GM12878 (cell line): ENCODE data around the gene MEG3. TPM values are rescaled to one million over a fixed set of nuclear protein-coding genes. Genes with fewer than 3 reads are reported as not detected.

Source experiments
- ATAC-seq: fragments of 200-7000 bp; cut with Tn5 transposase; 3 replicates; pipeline ENCODE4 v1.9.1; 2020; ENCODE audit warnings: mild to moderate bottlenecking, moderate library complexity
- BruUV-seq: library from RNA; stranded (reverse); fragments of 400-500 nt; replicated peaks from 2 replicates; lab custom pipeline; 2021; lab: Mats Ljungman, UMichigan
- CTCF ChIA-PET: fragments of 300-600 bp; sonication (Branson Sonifier 250); formaldehyde crosslinking; extraction: SDS; loops from one replicate; lab custom pipeline; 2021; ENCODE audit warnings: inconsistent platforms; lab: Yijun Ruan, JAX
- POLR2A ChIA-PET: fragments of 350-600 bp; formaldehyde crosslinking; extraction: SDS; loops from one replicate; lab custom pipeline; 2021; ENCODE audit warnings: inconsistent platforms; lab: Charles Lee
- RAD21 ChIA-PET: fragments of 300-600 bp; sonication (Branson Sonifier 250); formaldehyde crosslinking; loops from one replicate; lab custom pipeline; 2023; ENCODE audit warnings: antibody characterized with exemption; ENCODE audit not compliant: unreplicated experiment; lab: Charles Lee
- SMC1A ChIA-PET: fragments of 300-600 bp; sonication (Branson Sonifier 250); formaldehyde crosslinking; loops from one replicate; lab custom pipeline; 2023; ENCODE audit not compliant: unreplicated experiment, uncharacterized antibody; lab: Charles Lee
- DNase-seq: peaks from one replicate; pipeline ENCODE4 v3.0.0-alpha.2; 2011; ENCODE audit warnings: low read depth, low spot score
- FAIRE-seq: peaks from 3 replicates; lab custom pipeline; 2011; peaks lifted over from hg19 to GRCh38; lab: Jason Lieb, UNC
- H2AFZ ChIP-seq: 2 replicates; pipeline ENCODE4 v1.6.0; 2011; ENCODE audit warnings: low read depth, low read length, control low read depth; ENCODE audit not compliant: control insufficient read depth
- H3K27ac ChIP-seq: 2 replicates; pipeline ENCODE4 v1.5.1; 2011; ENCODE audit warnings: control low read depth; ENCODE audit not compliant: control insufficient read depth, insufficient read depth
- H3K27me3 ChIP-seq, 2 experiments: replicated peaks in 1 of 2; 2 replicates each; pipeline versions ENCODE4 v1.6.0 to v1.6.1; 2011; ENCODE audit warnings: low read length in 1 of 2; ENCODE audit not compliant: control insufficient read depth in 2 of 2, insufficient read depth in 2 of 2
- H3K36me3 ChIP-seq, 2 experiments: 2 replicates each; pipeline ENCODE4 v1.5.1; 2011; ENCODE audit warnings: low read length in 1 of 2; ENCODE audit not compliant: control insufficient read depth in 2 of 2, insufficient read depth in 2 of 2
- H3K4me1 ChIP-seq: 2 replicates; pipeline ENCODE4 v1.6.1; 2011; ENCODE audit warnings: mild to moderate bottlenecking, low read length, moderate library complexity, mixed read lengths; ENCODE audit not compliant: control insufficient read depth, insufficient read depth
- H3K4me2 ChIP-seq: 2 replicates; pipeline ENCODE4 v1.6.0; 2011; ENCODE audit warnings: control low read depth; ENCODE audit not compliant: control insufficient read depth, insufficient read depth
- H3K4me3 ChIP-seq: fragments of 200-600 bp; sonication (generic); 2 replicates; pipeline ENCODE4 v1.5.1; 2016
- H3K79me2 ChIP-seq: 2 replicates; pipeline ENCODE4 v1.6.0; 2011; ENCODE audit warnings: low read length; ENCODE audit not compliant: control insufficient read depth, insufficient read depth
- H3K9ac ChIP-seq: 2 replicates; pipeline ENCODE4 v1.8.0; 2011; ENCODE audit warnings: low read length, control low read depth, mixed read lengths; ENCODE audit not compliant: control insufficient read depth, insufficient read depth
- H3K9me3 ChIP-seq: replicated peaks from 3 replicates; pipeline ENCODE4 v1.5.1; 2011; ENCODE audit warnings: mild to moderate bottlenecking, low read length; ENCODE audit not compliant: control insufficient read depth, insufficient read depth
- H4K20me1 ChIP-seq: 2 replicates; pipeline ENCODE4 v1.6.0; 2011; ENCODE audit not compliant: control insufficient read depth, insufficient read depth
- CHD1 ChIP-seq: IDR thresholded peaks from 2 replicates; pipeline ENCODE4 v1.6.1; 2012; ENCODE audit warnings: low read depth, low read length, improper control_type of control experiment
- EGR1 ChIP-seq, 2 experiments: IDR thresholded peaks; 1 replicate in 1 of 2; 2 replicates in 1 of 2; pipeline ENCODE4 v1.6.1; 2011 to 2012; ENCODE audit warnings: low read depth in 2 of 2, low read length in 2 of 2, borderline replicate concordance in 1 of 2, mild to moderate bottlenecking in 1 of 2, moderate library complexity in 1 of 2
- MYB ChIP-seq: fragments of 150-350 bp; IDR thresholded peaks from 2 replicates; pipeline ENCODE4 v1.6.1; 2014; ENCODE audit warnings: mild to moderate bottlenecking, low read depth, low read length, borderline replicate concordance
- NR2C2 ChIP-seq: IDR thresholded peaks from 2 replicates; pipeline ENCODE4 v1.6.1; 2011; ENCODE audit warnings: borderline replicate concordance, low read depth; ENCODE audit not compliant: control insufficient read depth, insufficient read length
- PAX5 ChIP-seq: IDR thresholded peaks from 2 replicates; pipeline ENCODE4 v1.6.1; 2011; ENCODE audit warnings: low read depth, low read length, borderline replicate concordance
- SIX5 ChIP-seq: IDR thresholded peaks from 2 replicates; pipeline ENCODE4 v1.6.1; 2011; ENCODE audit warnings: mild to moderate bottlenecking, low read depth, low read length, moderate library complexity; ENCODE audit not compliant: severe bottlenecking
- SP1 ChIP-seq: IDR thresholded peaks from one replicate; pipeline ENCODE4 v1.6.1; 2011; ENCODE audit warnings: low read depth, low read length
- SUPT20H ChIP-seq: IDR thresholded peaks from 2 replicates; pipeline ENCODE4 v1.6.1; 2011; ENCODE audit warnings: low read depth, mild to moderate bottlenecking, low read length, moderate library complexity, borderline replicate concordance; ENCODE audit not compliant: control insufficient read depth
- TARDBP ChIP-seq: IDR thresholded peaks from 2 replicates; pipeline ENCODE4 v1.6.1; 2016; ENCODE audit warnings: borderline replicate concordance
- TCF12 ChIP-seq: IDR thresholded peaks from 2 replicates; pipeline ENCODE4 v1.6.1; 2011; ENCODE audit warnings: low read depth, mild to moderate bottlenecking, low read length
- YY1 ChIP-seq: IDR thresholded peaks from 2 replicates; pipeline ENCODE4 v1.6.1; 2011; ENCODE audit warnings: low read depth, mild to moderate bottlenecking, low read length
- ZSCAN29 ChIP-seq: fragments of 450-650 bp; IDR thresholded peaks from 2 replicates; pipeline ENCODE4 v1.6.1; 2017; ENCODE audit warnings: mild to moderate bottlenecking, moderate library complexity
- WGBS: methylation state at CpG from one replicate; pipeline ENCODE4 v1.1.6; 2016; ENCODE audit warnings: low lambda C conversion rate; ENCODE audit not compliant: insufficient replicate concordance, insufficient coverage; ENCODE audit errors: missing lambda C conversion rate; 5-methylcytosine and 5-hydroxymethylcytosine counted together
- in situ Hi-C: fragments of 300-500 bp; cut with MboI; formaldehyde crosslinking; loops from 9 replicates; pipeline ENCODE4 v1.14.3; 2018; ENCODE audit warnings: mixed read lengths
- intact Hi-C: fragments of 100-400 bp; cut with micrococcal nuclease; formaldehyde crosslinking; loops from one replicate; pipeline ENCODE4 v1.14.2; 2022; ENCODE audit not compliant: unreplicated experiment
- polyA plus RNA-seq, 11 experiments: library from polyadenylated mRNA; depleted of rRNA in 4 of 11; unstranded in 6 of 11; stranded (reverse) in 5 of 11; fragments of >200 nt; fragmentation: Nextera tagmentation in 4 of 11; fragmentation: Illumina TruSeq in 1 of 11; extraction: Ambion mirVana in 4 of 11; extraction: Trizol in 1 of 11; gene quantifications; 1 replicate in 1 of 11; 2 replicates in 10 of 11; pipeline versions ENCODE4 v1.2.1 to v1.2.3, GENCODE V29; 2011 to 2016; ENCODE audit warnings: inconsistent platforms in 2 of 11, missing spikeins in 2 of 11, low read depth in 1 of 11
- total RNA-seq, 4 experiments: library from RNA; depleted of rRNA in 3 of 4; stranded (reverse); fragments of >200 nt in 3 of 4; fragmentation: Illumina TruSeq in 1 of 4; extraction: Trizol in 1 of 4; gene quantifications; 2 replicates each; pipeline versions ENCODE4 v1.2.1 to v1.2.3, GENCODE V29; 2013 to 2021
- TF ChIP-seq, protein P1 (sequence below): fragments of 450-650 bp; IDR thresholded peaks from 2 replicates; pipeline ENCODE4 v1.6.1; 2016; ENCODE audit warnings: mild to moderate bottlenecking
- TF ChIP-seq, protein P2 (sequence below): fragments of 450-650 bp; IDR thresholded peaks from 2 replicates; pipeline ENCODE4 v1.6.1; 2016; ENCODE audit warnings: mild to moderate bottlenecking, moderate library complexity, borderline replicate concordance

MEG3 gene
- total and polyA plus RNA-seq, 10 of the 15 experiments (the other 5 are each of a cell fraction or from before 2014, with no cell fraction given) = 0.03 to 2.9 (median 0.95) TPM; not detected in 7

DNA sequence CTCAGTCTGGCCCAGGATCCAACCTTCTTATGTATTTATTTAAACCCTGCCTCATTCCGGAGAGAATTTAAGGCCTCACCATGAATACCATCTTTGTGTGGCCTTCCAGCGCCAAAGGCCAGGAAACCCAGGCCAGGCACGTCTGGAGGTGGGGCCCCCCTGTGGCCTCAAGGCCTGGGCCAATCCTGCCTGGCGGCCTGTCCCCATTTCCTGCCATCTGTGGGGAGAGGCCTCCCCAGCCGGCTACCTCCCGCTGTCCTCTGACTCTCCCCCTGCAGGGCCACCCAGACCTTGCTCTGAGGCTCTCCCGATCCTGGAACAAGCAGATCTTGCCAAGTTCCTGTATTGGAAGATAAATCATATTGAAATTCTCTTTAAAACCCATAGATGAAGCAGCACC, 37.4 kb upstream of the MEG3 start:
- ATAC-seq (no peak), DNase-seq (no peak), FAIRE-seq (no peak)
- H3K4me3 ChIP-seq = no peak overlapping the region
- H4K20me1 ChIP-seq = no peaks in the 10 kb centered on the region
- ChIA-PET POLR2A (no interaction called here), RAD21 (no interaction called here), CTCF (no interaction called here), SMC1A (no interaction called here)
- in situ Hi-C loops = no loop called here
- H2AFZ ChIP-seq = no peak overlapping the region
- intact Hi-C loops = no loop called here
- H3K9me3 ChIP-seq = no peaks in the 10 kb centered on the region
- no peaks in the 10 kb centered on the region for H3K4me1 ChIP-seq
- H3K9ac ChIP-seq = no peak overlapping the region
- TF ChIP-seq TCF12 (no peak), NR2C2 (no peak), CHD1 (no peak), SUPT20H (no peak), PAX5 (no peak)
- no peak overlapping the region for H3K27ac ChIP-seq
- no peaks in the 10 kb centered on the region; a peak in 1 of 4 replicates for H3K27me3 ChIP-seq
- no peaks in the 10 kb centered on the region for H3K79me2 ChIP-seq
- BruUV-seq = no TSS peak
- 37% methylated on average over 7 of the region's 7 CpGs for WGBS
- no peaks in the 10 kb centered on the region for H3K36me3 ChIP-seq
- no peak overlapping the region for H3K4me2 ChIP-seq

DNA sequence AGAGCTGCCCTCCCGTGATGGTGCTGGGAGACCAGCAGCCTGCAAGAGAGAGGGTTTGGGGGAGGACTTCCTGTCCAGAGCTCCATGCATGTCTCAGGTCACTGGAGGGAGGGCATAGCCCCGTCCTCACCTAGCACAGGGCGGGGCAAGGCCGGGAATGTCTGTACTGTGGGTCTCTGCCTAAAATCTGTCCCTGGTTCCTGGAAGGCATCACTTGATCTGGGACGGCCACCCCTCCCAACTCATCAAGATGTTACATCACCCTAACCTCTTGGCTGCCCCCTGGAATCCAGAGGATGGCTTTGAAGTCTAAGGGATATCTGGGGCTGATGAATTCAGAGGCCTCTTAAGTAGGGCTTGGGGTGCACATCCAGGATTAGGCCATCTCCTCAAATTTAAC, 37.0 kb upstream of the MEG3 start:
- Histone ChIP-seq H2AFZ (no peak overlapping the region), H3K4me2 (no peak overlapping the region), H3K4me1 (no peaks in the 10 kb centered on the region), H3K4me3 (no peak overlapping the region), H3K9ac (no peak overlapping the region), H3K36me3 (no peaks in the 10 kb centered on the region), H4K20me1 (no peaks in the 10 kb centered on the region), H3K79me2 (no peaks in the 10 kb centered on the region), H3K9me3 (no peaks in the 10 kb centered on the region), H3K27me3 (no peaks in the 10 kb centered on the region; a peak in 1 of 4 replicates), H3K27ac (no peak overlapping the region)
- POLR2A ChIA-PET = no interaction called here
- CTCF ChIA-PET = no interaction called here
- RAD21 ChIA-PET = no interaction called here
- FAIRE-seq = no peak
- no peak for ATAC-seq
- DNase-seq = no peak
- BruUV-seq = no TSS peak
- in situ Hi-C loops (no loop called here), intact Hi-C loops (no loop called here)
- 13% methylated on average over 5 of the region's 5 CpGs for WGBS
- TF ChIP-seq SIX5 (no peak), SP1 (no peak), YY1 (no peak), TARDBP (no peak), EGR1 (IDR thresholded peaks at IDR 0.05; ENCODE audit: borderline replicate concordance in 1 of 2, low read depth in 2 of 2, low read length in 2 of 2) (no peak), MYB (no peak), PAX5 (no peak), ZSCAN29 (no peak)
- TF ChIP-seq, protein P1, sequence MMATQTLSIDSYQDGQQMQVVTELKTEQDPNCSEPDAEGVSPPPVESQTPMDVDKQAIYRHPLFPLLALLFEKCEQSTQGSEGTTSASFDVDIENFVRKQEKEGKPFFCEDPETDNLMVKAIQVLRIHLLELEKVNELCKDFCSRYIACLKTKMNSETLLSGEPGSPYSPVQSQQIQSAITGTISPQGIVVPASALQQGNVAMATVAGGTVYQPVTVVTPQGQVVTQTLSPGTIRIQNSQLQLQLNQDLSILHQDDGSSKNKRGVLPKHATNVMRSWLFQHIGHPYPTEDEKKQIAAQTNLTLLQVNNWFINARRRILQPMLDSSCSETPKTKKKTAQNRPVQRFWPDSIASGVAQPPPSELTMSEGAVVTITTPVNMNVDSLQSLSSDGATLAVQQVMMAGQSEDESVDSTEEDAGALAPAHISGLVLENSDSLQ = no peak
- TF ChIP-seq, protein P2, sequence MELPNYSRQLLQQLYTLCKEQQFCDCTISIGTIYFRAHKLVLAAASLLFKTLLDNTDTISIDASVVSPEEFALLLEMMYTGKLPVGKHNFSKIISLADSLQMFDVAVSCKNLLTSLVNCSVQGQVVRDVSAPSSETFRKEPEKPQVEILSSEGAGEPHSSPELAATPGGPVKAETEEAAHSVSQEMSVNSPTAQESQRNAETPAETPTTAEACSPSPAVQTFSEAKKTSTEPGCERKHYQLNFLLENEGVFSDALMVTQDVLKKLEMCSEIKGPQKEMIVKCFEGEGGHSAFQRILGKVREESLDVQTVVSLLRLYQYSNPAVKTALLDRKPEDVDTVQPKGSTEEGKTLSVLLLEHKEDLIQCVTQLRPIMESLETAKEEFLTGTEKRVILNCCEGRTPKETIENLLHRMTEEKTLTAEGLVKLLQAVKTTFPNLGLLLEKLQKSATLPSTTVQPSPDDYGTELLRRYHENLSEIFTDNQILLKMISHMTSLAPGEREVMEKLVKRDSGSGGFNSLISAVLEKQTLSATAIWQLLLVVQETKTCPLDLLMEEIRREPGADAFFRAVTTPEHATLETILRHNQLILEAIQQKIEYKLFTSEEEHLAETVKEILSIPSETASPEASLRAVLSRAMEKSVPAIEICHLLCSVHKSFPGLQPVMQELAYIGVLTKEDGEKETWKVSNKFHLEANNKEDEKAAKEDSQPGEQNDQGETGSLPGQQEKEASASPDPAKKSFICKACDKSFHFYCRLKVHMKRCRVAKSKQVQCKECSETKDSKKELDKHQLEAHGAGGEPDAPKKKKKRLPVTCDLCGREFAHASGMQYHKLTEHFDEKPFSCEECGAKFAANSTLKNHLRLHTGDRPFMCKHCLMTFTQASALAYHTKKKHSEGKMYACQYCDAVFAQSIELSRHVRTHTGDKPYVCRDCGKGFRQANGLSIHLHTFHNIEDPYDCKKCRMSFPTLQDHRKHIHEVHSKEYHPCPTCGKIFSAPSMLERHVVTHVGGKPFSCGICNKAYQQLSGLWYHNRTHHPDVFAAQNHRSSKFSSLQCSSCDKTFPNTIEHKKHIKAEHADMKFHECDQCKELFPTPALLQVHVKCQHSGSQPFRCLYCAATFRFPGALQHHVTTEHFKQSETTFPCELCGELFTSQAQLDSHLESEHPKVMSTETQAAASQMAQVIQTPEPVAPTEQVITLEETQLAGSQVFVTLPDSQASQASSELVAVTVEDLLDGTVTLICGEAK = no peak
- SMC1A ChIA-PET = no interaction called here
